Measurements from ENCODE around the gene SYNJ1.
A peak's percentile ranks its signal among the peaks of the same experiment; 100 is the strongest.

Gene SYNJ1

DNA sequence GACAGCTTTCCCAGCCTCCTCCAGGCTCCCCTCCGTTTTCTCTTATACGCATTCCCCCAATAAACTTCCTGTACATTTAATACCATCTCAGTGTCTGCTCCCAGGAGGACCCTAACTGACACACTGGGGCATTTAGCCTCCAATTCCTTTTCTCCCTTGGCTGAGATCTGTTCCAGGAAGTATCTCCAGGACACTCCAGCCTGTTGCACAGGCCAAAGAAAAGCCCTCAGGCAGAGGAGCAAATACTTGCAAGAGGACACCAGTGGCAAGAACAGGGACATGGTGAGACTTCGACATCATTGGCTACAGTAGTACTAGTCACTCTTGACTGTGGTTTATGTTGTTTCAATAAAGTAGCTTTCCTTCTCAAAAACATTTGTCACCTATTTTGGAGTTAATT lies 4.7 kb upstream of the SYNJ1 start:
- TF ChIP-seq, protein P1, sequence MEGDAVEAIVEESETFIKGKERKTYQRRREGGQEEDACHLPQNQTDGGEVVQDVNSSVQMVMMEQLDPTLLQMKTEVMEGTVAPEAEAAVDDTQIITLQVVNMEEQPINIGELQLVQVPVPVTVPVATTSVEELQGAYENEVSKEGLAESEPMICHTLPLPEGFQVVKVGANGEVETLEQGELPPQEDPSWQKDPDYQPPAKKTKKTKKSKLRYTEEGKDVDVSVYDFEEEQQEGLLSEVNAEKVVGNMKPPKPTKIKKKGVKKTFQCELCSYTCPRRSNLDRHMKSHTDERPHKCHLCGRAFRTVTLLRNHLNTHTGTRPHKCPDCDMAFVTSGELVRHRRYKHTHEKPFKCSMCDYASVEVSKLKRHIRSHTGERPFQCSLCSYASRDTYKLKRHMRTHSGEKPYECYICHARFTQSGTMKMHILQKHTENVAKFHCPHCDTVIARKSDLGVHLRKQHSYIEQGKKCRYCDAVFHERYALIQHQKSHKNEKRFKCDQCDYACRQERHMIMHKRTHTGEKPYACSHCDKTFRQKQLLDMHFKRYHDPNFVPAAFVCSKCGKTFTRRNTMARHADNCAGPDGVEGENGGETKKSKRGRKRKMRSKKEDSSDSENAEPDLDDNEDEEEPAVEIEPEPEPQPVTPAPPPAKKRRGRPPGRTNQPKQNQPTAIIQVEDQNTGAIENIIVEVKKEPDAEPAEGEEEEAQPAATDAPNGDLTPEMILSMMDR (IDR thresholded peaks at IDR 0.05; ENCODE audit: poor library complexity, severe bottlenecking), result no peak
- no peaks in the 10 kb centered on the region for H3K4me1 ChIP-seq (ENCODE audit: insufficient read depth, poor library complexity, severe bottlenecking)
- no peak overlapping the region for H3K27ac ChIP-seq (ENCODE audit: poor library complexity, severe bottlenecking)
- no peak for ATAC-seq (ENCODE audit: low read depth)
- H3K27me3 ChIP-seq (ENCODE audit: insufficient read depth, poor library complexity, severe bottlenecking), result no peaks in the 10 kb centered on the region
- no peaks in the 10 kb centered on the region for H3K9me3 ChIP-seq (ENCODE audit: severe bottlenecking)
- no peak for DNase-seq (ENCODE audit: low spot score)
- no peak overlapping the region for H3K4me3 ChIP-seq (ENCODE audit: severe bottlenecking)
- peaks cover 47% of the 10 kb centered on the region for H3K36me3 ChIP-seq (ENCODE audit: low read depth)

DNA sequence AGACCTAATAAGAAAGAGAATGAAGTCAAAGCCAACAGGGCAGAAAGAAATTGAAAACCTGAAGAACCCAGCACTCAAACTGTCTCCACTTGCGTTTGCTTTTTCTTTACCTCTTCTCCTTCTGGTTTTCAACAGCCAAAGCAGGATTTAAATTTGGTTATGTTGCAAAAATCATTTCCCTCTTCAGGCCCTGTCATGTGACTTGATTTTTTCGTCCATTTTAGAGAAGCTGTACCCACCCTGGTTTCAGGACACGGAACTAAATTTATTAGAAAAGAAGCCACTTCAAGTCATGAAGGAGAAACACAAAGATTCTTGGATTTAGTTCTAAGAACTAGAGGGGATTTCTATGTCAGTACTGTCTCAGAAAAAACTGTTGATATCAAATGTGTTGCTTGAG lies 1.0 kb upstream of the SYNJ1 start:
- TF ChIP-seq, protein P1 (IDR thresholded peaks at IDR 0.05; ENCODE audit: poor library complexity, severe bottlenecking), result no peak
- ATAC-seq (ENCODE audit: low read depth) (no peak), DNase-seq (ENCODE audit: low spot score) (no peak)
- Histone ChIP-seq H3K27ac (ENCODE audit: poor library complexity, severe bottlenecking) (no peak overlapping the region), H3K27me3 (ENCODE audit: insufficient read depth, poor library complexity, severe bottlenecking) (no peaks in the 10 kb centered on the region), H3K4me3 (ENCODE audit: severe bottlenecking) (peak overlapping the region; percentile 78), H3K4me1 (ENCODE audit: insufficient read depth, poor library complexity, severe bottlenecking) (no peaks in the 10 kb centered on the region), H3K9me3 (ENCODE audit: severe bottlenecking) (no peaks in the 10 kb centered on the region), H3K36me3 (ENCODE audit: low read depth) (peaks cover 16% of the 10 kb centered on the region)

DNA sequence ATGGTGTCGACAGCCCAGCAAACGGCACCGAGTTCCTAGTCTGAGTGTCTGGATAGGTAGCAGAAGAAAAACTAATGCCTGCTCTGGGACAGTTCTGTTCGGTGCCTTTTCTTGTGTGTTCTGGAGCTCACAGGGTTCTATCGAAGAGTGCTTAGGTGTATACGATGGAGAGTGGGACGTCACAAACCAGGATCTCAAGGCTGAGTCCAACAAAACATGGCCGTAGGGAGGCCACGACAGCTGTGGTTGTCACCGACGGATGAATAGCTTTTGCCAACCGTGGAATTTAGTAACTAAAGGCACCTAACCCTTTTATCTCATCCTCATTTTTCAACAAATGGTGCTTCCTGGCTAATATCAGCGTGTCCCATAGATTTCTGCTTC lies 635 bp upstream of the SYNJ1 start:
- H3K36me3 ChIP-seq (ENCODE audit: low read depth), result peaks cover 12% of the 10 kb centered on the region
- H3K4me3 ChIP-seq (ENCODE audit: severe bottlenecking), result peak overlapping the region; percentile 78
- H3K27me3 ChIP-seq (ENCODE audit: insufficient read depth, poor library complexity, severe bottlenecking), result no peaks in the 10 kb centered on the region
- no peaks in the 10 kb centered on the region for H3K9me3 ChIP-seq (ENCODE audit: severe bottlenecking)
- TF ChIP-seq, protein P1 (IDR thresholded peaks at IDR 0.05; ENCODE audit: poor library complexity, severe bottlenecking), result no peak
- no peaks in the 10 kb centered on the region for H3K4me1 ChIP-seq (ENCODE audit: insufficient read depth, poor library complexity, severe bottlenecking)
- DNase-seq (ENCODE audit: low spot score), result no peak
- H3K27ac ChIP-seq (ENCODE audit: poor library complexity, severe bottlenecking), result peak overlapping the region; percentile 62
- no peak for ATAC-seq (ENCODE audit: low read depth)

DNA sequence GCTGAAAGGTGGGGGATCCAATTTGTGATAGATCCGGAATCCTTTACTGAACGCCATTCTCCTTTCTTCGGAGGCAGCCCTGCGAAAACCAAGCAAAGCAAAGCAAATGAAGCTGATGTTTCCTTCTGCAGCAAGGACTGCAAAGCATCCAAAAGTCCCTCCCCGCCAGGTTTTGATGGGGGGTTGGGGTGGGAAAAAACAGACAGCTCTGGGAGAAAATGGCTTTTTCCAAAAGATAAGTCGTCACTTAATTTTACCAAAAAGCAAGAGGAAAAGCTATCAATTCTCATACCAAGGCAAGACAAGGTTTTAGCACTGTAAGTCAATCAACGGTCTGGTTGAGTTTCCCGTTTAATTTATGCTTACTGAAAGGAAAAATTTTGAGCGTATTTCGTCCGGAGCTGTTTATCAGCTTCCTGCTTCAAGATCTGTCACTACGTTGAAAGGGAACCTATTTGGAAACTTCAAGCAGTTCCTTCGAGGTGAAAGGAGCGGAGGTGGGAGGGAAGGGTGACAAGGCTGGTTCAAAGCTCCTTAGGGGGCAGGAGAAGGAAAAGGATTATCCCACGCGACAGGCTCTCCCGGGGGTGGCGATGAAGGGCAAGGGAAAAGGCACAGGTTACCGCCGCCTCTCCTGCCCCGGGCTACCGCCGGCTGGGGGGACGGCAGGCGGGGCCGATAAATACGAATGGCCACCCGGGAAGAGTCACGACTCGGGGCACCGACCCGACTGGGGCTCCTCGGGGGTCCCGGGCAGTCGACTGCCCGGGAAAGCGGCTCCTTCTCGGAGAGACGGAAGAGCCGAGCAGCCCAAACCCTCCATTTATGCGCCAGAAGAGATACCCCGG lies 750 bp downstream of the SYNJ1 start:
- peak overlapping the region; percentile 62 for H3K27ac ChIP-seq (ENCODE audit: poor library complexity, severe bottlenecking)
- peak overlapping the region; percentile 78 for H3K4me3 ChIP-seq (ENCODE audit: severe bottlenecking)
- peak; percentile 22 for ATAC-seq (ENCODE audit: low read depth)
- no peaks in the 10 kb centered on the region for H3K4me1 ChIP-seq (ENCODE audit: insufficient read depth, poor library complexity, severe bottlenecking)
- DNase-seq (ENCODE audit: low spot score), result no peak
- no peaks in the 10 kb centered on the region for H3K27me3 ChIP-seq (ENCODE audit: insufficient read depth, poor library complexity, severe bottlenecking)
- H3K9me3 ChIP-seq (ENCODE audit: severe bottlenecking), result no peaks in the 10 kb centered on the region
- TF ChIP-seq, protein P1 (IDR thresholded peaks at IDR 0.05; ENCODE audit: poor library complexity, severe bottlenecking), result no peak
- peaks cover 6% of the 10 kb centered on the region; the same call in 1 of the 2 replicates for H3K36me3 ChIP-seq (ENCODE audit: low read depth)

DNA sequence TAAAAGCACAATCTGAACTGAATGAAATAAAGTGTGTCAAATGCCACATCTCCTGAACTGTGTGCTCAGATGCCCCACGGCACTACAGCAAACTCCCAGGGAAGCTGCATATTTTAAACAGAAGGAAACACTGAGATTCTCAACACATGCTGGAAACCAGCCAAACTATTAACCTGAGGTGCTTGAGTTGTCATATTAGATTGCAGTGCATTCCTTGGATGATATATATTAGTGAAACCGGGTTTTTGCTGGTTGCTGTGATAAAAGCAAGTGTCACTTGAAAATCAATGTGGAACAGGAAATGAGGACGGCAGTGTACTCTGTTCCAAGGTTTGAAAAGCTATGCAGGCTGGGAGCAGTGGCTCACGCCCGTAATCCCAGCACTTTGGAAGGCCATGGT lies 8.7 kb downstream of the SYNJ1 start:
- Histone ChIP-seq H3K4me1 (ENCODE audit: insufficient read depth, poor library complexity, severe bottlenecking) (no peaks in the 10 kb centered on the region), H3K9me3 (ENCODE audit: severe bottlenecking) (no peaks in the 10 kb centered on the region), H3K36me3 (ENCODE audit: low read depth) (peaks cover 10% of the 10 kb centered on the region), H3K27ac (ENCODE audit: poor library complexity, severe bottlenecking) (no peak overlapping the region), H3K27me3 (ENCODE audit: insufficient read depth, poor library complexity, severe bottlenecking) (no peaks in the 10 kb centered on the region), H3K4me3 (ENCODE audit: severe bottlenecking) (no peak overlapping the region)
- no peak for ATAC-seq (ENCODE audit: low read depth)
- DNase-seq (ENCODE audit: low spot score), result no peak
- TF ChIP-seq, protein P1 (IDR thresholded peaks at IDR 0.05; ENCODE audit: poor library complexity, severe bottlenecking), result no peak

Measured in RWPE2 (cell line).